T-helper 22 cell (primary cell): ENCODE results near the gene DNASE2.

Source experiments
- DNase-seq: peaks from one replicate; pipeline ENCODE4 v3.0.0-alpha.2; 2020; ENCODE audit warnings: low read depth

DNASE2 gene

DNA sequence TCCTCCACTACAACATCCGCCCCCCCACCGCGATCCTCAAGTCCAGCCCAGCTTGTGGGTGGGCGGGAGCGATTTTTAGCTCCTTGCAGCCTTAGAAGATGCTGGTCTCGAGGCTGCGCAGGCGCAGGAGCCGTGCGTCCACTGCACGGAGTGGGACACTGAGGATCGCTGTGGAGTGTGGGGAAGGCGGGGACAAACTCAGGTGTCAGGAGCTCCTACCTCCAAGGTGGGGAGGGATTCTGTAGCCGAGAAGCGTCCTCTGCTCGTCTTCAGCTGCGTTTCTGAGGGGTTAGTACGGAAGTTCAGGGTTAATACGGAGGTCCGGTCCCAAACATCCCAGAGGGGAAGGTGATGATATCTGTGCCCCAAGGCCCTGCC lies 46.7 kb downstream of the DNASE2 start, which contains the start of gene RTBDN:
RTBDN (minus strand) TSS at position 14 of the 378 bp plus-strand sequence. CDS start 4,600 bp downstream, outside the sequence.
- no peak for DNase-seq

DNA sequence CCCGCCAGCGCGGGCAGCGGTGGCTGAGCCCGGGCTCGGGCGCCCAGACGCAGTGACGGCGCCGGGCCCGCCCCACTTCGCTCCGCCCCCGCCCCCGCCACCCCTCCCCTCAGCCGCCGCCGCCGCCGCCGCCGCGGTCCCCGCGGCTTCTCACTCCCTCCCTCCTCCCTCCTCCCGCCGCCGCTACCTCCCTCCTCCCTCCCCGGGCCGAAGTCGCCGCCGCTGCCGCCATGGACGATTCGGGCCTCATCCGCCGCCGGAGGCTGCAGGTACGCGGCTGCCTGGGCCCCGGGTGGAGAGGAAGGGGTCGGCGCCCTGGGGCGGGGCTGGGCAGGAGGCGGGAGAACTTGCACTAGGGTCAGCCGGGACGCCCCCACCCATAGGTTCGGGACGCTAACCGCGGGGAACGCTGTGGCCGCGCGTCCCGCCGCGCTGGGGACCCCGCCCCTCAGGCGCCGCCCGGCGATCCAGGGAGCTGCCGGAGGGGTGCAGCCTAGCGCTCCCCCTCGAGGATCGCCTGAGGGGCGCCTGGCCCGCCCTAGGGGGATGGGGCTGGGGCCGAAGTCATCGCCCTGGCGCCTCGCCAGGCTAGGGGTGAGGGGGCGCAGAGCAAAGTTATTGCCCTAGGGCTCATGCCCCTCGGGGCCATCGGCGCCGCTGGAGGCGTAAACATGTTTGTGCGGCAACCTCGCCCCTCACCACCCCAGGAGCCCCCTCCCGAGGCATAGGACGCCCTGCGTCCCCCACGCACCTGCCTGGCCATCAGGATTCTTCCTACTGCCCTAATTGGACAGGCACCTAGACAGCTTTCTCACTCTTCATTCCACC lies 47.3 kb downstream of the DNASE2 start:
- DNase-seq: no peak

DNA sequence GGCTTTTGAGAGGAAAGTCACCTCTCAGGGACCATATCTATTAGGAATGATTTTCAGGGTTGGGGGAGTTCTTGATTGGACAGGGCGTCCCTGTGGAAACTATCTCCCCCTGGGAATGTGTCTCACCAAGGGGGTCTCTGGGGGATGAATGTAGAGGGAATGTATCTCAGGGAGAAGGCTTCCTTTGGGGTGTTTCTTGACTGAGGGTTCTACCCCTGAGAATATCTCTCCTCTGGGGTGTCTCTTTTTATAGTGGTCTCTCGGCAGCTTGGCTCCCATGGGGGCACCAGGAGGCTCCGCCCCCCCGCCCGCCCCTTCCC lies 47.9 kb downstream of the DNASE2 start:
- DNase-seq: no peak

DNA sequence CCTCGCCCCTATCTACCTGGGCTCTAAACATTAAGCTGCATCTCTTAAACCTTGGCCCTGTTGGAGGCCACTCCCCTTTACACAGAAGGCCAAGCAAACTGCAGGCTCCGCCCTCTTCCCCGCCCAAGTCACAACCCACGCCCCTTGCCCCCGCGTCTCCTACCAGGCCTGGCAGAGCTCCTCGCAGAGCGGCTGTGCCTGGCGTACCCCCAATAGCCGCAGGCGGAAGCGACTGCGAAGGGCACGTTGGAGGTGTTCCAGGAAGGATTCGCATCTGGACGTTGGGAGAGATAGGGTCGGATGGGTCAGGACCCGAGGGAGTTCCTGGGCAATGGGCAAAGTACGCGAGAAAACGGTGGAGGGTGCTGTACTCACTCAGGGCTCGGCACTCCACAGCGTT lies 52.8 kb downstream of the DNASE2 start:
- no peak for DNase-seq

DNA sequence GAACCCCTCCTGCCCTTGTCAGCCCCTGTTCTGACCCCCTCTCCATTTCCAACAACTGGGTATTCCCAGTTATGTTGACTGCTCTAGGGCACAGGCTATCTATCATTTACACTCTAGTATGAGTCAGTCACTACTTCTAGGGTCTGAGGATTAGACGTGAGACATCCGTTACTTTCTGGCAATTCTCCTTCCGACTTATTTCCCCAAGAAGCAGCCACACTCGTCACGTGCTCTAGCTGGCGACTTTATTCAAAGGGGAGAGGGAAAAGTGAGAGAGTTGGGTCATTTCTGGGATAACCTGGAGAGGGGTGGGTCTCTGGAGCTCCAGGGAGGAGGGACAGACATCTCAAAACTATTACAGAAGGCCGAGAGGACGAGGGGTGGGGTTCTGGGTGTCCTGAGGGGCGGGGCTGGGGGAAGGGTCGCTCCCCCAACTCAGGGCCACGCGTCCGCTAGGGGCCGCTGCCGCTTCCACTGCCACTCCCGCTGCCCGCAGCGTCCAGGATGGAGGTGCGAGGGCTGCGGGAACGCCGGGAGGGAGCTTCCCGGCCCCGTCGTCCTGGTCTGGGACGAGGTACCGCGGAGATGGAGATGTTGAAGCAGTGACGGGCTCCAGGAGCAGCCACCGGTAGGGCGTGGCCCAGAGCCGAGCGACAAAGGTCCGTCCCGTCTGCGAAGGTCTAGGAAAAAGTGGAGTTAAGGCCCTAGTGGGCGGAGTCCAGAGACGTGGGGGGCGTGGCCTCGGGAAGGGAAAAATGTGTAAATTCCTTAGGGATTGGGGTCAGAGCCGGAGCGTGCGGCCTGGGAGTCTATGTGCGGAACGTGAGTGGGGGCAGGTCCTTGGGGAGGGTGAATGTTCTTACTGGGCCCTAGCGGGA lies 55.8 kb downstream of the DNASE2 start:
- no peak for DNase-seq
